ENCODE results near the gene NUDT8. TPM values are rescaled to one million over a fixed set of nuclear protein-coding genes. Genes with fewer than 3 reads are reported as not detected.

Gene NUDT8
- total RNA-seq, 1 donor from 2014 or later = 12.6 TPM

DNA sequence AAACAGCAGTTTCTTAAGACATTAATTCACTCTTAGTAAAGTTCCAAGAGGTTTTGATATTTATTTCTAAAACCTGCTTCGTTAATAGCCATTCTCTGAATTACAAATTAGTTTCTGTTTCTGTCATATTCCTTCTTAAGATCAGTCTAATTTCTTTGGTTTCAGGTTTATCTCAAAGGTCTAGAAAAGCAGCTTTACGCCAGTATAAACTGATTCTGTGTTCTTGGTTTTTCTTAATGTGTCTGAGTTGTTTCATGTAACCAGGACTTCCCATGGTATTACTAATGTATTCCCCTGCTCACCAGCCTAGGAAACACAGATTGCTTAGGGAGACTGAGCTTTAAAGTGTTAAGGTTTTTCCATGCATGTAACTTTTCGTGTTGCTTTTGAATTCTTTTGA, 27.6 kb upstream of the NUDT8 start:
- no peak overlapping the region for H3K27ac Mint-ChIP-seq (ENCODE audit: unreplicated experiment)
- H3K27me3 Mint-ChIP-seq (ENCODE audit: low read depth) = peaks cover 18% of the 10 kb centered on the region
- H3K4me3 Mint-ChIP-seq (ENCODE audit: unreplicated experiment) = no peak overlapping the region
- TF ChIP-seq, protein P1, sequence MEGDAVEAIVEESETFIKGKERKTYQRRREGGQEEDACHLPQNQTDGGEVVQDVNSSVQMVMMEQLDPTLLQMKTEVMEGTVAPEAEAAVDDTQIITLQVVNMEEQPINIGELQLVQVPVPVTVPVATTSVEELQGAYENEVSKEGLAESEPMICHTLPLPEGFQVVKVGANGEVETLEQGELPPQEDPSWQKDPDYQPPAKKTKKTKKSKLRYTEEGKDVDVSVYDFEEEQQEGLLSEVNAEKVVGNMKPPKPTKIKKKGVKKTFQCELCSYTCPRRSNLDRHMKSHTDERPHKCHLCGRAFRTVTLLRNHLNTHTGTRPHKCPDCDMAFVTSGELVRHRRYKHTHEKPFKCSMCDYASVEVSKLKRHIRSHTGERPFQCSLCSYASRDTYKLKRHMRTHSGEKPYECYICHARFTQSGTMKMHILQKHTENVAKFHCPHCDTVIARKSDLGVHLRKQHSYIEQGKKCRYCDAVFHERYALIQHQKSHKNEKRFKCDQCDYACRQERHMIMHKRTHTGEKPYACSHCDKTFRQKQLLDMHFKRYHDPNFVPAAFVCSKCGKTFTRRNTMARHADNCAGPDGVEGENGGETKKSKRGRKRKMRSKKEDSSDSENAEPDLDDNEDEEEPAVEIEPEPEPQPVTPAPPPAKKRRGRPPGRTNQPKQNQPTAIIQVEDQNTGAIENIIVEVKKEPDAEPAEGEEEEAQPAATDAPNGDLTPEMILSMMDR (IDR thresholded peaks at IDR 0.05) = no peak
- no peak for DNase-seq (ENCODE audit: low spot score)
- H3K4me1 Mint-ChIP-seq (ENCODE audit: low read depth) = no peaks in the 10 kb centered on the region
- no peaks in the 10 kb centered on the region for H3K36me3 Mint-ChIP-seq (ENCODE audit: low read depth)
- peaks cover 4% of the 10 kb centered on the region for H3K9me3 Mint-ChIP-seq (ENCODE audit: low read depth)

DNA sequence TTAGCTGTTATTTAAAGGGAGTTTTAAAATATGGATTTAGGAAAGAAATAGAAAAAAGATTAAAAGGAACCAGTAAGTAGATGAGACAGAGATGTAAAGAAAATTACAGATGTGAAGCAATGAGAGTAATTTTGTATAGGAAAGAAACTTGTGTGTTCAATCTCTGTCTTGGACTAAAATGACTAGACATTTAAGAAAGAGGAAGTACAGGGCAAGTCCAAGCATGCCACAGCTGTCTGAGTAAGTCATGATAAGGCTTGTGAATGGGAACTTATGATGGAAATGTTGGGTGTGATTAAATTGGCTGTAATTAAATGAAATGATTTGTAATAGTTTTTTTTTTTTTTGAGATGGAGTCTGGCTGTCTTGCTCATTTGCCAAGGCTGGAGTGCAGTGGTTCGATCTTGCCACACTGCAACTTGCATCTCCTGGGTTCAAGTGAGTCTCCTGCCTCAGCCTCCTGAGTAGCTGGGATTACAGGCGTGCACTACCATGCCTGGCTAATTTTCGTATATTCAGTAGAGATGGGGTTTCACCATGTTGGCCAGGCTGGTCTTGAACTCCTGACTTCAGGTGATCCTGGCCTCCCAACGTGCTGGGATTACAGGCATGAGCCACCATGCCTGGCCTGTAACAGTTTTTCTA, 26.7 kb upstream of the NUDT8 start:
- Mint-ChIP-seq H3K4me3 (ENCODE audit: unreplicated experiment) (no peak overlapping the region), H3K27me3 (ENCODE audit: low read depth) (peaks cover 14% of the 10 kb centered on the region), H3K36me3 (ENCODE audit: low read depth) (no peaks in the 10 kb centered on the region), H3K27ac (ENCODE audit: unreplicated experiment) (no peak overlapping the region), H3K4me1 (ENCODE audit: low read depth) (no peaks in the 10 kb centered on the region), H3K9me3 (ENCODE audit: low read depth) (peaks cover 4% of the 10 kb centered on the region)
- DNase-seq (ENCODE audit: low spot score) = no peak
- TF ChIP-seq, protein P1 (IDR thresholded peaks at IDR 0.05) = no peak

DNA sequence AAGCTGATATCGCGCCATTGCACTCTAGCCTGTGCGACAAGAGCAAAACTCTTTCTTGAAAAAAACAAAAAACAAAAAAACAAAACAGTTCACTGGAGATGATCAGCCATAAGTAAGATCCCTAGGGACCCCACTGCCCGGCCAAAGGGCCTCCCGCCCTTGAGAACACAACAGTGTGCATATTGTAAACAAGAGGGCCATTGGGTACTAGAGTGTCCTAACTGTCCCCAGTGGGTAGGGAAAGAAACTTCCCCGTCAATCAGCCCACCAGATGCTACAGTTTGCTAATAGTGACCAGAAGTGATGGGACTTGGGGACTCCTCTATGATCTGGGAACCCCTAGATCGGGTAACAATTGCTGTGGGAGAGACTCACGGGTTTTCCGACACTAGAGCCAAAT, 24.5 kb upstream of the NUDT8 start:
- Mint-ChIP-seq H3K4me1 (ENCODE audit: low read depth) (no peaks in the 10 kb centered on the region), H3K27me3 (ENCODE audit: low read depth) (peaks cover 13% of the 10 kb centered on the region), H3K27ac (ENCODE audit: unreplicated experiment) (no peak overlapping the region), H3K9me3 (ENCODE audit: low read depth) (peaks cover 4% of the 10 kb centered on the region), H3K36me3 (ENCODE audit: low read depth) (no peaks in the 10 kb centered on the region), H3K4me3 (ENCODE audit: unreplicated experiment) (no peak overlapping the region)
- DNase-seq (ENCODE audit: low spot score) = peak; percentile 19
- TF ChIP-seq, protein P1 (IDR thresholded peaks at IDR 0.05) = no peak

DNA sequence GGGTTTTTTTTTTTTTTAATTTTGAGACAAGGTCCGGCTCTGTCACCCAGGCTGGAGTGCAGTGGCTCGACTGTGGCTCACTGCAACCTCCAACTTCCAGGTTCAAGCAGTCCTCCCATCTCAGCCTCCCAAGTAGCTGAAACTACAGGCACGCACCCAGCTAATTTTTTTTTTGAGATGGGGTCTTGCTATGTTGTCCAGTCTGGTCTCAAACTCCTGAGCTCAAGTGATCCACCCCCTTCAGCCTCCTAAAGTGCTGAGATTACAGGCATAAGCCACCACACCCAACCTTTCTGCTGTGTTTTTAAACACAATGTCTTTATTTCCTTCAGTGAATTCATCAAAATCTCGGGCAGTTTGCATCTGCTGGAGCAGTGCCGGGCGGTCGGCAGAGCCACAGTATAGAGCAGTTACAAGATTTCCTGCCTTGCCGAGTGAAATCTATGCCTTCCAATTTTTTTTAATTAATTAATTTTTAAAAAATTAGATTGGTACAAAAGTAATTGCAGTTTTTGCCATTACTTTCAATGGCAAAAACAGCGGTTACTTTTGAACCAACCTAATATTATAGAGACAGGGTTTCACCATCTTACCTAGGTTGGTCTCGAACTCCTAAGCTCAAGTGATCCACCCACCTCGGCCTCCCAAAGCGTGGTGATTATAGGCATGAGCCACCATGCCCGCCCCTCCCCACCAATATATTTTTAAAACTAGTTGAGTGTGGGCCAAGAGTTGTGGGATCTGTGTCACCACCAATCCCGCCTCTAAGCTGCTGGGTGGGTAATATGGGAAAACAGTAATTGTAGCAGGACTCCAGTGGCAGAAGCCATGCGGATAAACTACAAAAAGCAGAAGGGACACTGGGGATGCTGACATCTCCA, 23.5 kb upstream of the NUDT8 start:
- H3K27me3 Mint-ChIP-seq (ENCODE audit: low read depth) = peaks cover 13% of the 10 kb centered on the region
- H3K36me3 Mint-ChIP-seq (ENCODE audit: low read depth) = no peaks in the 10 kb centered on the region
- peak; percentile 30 for DNase-seq (ENCODE audit: low spot score)
- no peaks in the 10 kb centered on the region for H3K4me1 Mint-ChIP-seq (ENCODE audit: low read depth)
- TF ChIP-seq, protein P1 (IDR thresholded peaks at IDR 0.05) = no peak
- H3K9me3 Mint-ChIP-seq (ENCODE audit: low read depth) = peaks cover 4% of the 10 kb centered on the region
- no peak overlapping the region for H3K4me3 Mint-ChIP-seq (ENCODE audit: unreplicated experiment)
- H3K27ac Mint-ChIP-seq (ENCODE audit: unreplicated experiment) = no peak overlapping the region

DNA sequence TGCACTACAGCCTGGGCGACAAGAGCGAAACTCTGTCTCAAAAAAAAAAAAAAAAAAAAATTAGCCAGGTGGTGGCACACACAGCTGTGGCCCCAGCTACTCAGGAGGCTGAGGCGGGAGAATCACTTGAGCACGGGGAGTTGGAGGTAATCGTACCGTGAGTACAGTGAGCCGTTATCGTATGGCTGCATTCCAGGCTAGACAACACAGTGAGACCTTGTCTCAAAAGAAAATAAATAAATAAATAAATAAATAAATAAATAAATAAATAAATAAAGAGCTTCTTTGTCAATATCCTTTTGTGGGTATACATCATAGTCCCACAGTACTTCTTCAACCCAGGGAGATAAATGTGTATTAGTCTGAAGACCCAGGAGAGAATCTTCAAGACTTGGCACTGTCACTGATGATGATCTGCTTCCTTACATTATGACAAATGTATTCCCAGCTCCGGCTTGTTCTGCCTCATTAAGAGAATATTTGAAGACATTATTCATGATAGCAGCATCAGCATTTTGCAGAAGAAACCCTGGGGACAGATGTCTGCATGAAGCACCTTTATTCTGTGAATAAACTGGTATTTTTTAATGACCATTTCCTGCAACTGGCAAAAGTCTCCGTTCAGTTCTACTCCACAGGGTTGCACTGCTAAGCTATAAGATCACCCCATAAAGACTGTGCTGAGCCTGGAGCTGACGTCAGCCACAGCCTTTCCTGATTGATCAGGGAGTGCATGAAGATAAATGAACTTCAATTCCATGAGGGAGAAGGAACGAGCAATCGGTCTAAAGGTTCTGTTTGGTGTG, 22.4 kb upstream of the NUDT8 start:
- peak; percentile 4 for DNase-seq (ENCODE audit: low spot score)
- Mint-ChIP-seq H3K36me3 (ENCODE audit: low read depth) (no peaks in the 10 kb centered on the region), H3K4me3 (ENCODE audit: unreplicated experiment) (no peak overlapping the region), H3K27me3 (ENCODE audit: low read depth) (peaks cover 13% of the 10 kb centered on the region), H3K9me3 (ENCODE audit: low read depth) (peaks cover 4% of the 10 kb centered on the region), H3K27ac (ENCODE audit: unreplicated experiment) (no peak overlapping the region), H3K4me1 (ENCODE audit: low read depth) (no peaks in the 10 kb centered on the region)
- TF ChIP-seq, protein P1 (IDR thresholded peaks at IDR 0.05) = no peak

Measured in chondrocyte (in vitro differentiated cells).